ENCODE data around the gene TMEM185B.

DNA sequence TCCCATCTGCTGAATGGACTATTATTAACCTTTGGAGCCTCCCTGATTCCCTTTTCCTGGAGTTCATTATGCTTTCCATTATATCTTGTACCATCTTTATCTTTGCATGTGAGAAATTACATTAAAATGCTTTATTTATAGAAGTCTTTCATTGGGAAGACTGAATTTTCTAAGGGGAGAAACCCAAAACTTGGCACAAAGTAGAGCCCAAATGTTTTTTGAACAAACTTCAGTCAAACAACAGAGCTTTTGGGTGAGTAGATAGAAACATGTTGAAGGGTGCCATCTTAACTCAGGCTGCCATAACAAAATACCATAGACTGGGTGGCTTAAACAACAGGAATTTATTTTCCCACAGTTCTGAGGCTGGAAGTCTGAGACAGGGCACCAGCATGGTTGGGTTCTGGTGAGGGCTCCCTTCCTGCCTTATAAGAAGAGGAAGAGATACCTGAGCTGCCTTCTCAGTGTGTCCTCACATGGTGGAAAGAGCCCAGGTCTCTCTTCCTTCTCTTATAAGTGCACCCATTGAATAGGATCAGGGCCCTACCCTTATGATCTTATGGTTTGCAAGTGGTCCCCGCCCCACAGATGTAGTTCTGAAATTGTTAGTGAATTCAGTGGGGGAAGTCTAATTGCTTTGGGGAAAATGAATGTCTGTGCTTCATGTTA is 48.6 kb upstream of the TMEM185B start:
- TF ChIP-seq YY1 (IDR thresholded peaks at IDR 0.05; ENCODE audit: insufficient read depth, insufficient read length) (no peak), ZNF274 (IDR thresholded peaks at IDR 0.05; ENCODE audit: low read depth, low read length) (no peak), SUZ12 (IDR thresholded peaks at IDR 0.05; ENCODE audit: extremely low read depth, insufficient read depth, insufficient read length) (no peak)
